ENCODE data around the gene ABCD1.

DNA sequence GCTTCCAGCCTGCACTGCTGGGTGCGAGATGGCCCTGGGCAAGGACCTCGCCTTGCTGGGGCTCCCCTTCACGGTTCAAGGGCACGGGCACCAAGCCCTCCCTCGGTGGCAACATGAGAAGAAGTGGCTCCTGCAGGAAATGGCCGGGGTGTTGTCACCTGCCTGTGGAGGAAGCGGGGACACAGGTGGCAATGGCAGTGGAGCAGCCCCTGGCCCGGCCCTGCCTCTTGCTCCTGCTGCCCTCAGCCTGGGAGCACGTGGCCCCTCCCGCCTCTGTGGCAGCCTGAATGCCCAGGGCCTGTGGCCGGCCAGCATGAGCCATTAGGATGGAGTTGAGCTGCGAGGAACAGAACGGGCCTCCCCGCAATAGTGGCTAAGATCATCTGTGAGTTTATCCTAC, 16.8 kb downstream of the ABCD1 start:
- TF ChIP-seq, protein P1, sequence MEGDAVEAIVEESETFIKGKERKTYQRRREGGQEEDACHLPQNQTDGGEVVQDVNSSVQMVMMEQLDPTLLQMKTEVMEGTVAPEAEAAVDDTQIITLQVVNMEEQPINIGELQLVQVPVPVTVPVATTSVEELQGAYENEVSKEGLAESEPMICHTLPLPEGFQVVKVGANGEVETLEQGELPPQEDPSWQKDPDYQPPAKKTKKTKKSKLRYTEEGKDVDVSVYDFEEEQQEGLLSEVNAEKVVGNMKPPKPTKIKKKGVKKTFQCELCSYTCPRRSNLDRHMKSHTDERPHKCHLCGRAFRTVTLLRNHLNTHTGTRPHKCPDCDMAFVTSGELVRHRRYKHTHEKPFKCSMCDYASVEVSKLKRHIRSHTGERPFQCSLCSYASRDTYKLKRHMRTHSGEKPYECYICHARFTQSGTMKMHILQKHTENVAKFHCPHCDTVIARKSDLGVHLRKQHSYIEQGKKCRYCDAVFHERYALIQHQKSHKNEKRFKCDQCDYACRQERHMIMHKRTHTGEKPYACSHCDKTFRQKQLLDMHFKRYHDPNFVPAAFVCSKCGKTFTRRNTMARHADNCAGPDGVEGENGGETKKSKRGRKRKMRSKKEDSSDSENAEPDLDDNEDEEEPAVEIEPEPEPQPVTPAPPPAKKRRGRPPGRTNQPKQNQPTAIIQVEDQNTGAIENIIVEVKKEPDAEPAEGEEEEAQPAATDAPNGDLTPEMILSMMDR (IDR thresholded peaks at IDR 0.05): no peak
- TF ChIP-seq POLR2A (IDR thresholded peaks at IDR 0.05; ENCODE audit: low read depth) (no peak), POLR2AphosphoS5 (IDR thresholded peaks at IDR 0.05) (no peak), EP300 (IDR thresholded peaks at IDR 0.05) (no peak)

All from esophagus muscularis mucosa (tissue), 4 donors.